Measurements from ENCODE around the gene SPDYC. TPM values are rescaled to one million over a fixed set of nuclear protein-coding genes. Genes with fewer than 3 reads are reported as not detected.
"Not testable (repeated sequence)": the region's sequence is repeated elsewhere in the genome, so short reads cannot be mapped to it uniquely, and the experiment has no call there.

Gene SPDYC
- total RNA-seq, 1 experiment from 2014 or later, result not detected

GRCh38 chr11:65172600-65172999, 2.6 kb downstream of the SPDYC start:
- no peak overlapping the region for H3K4me3 ChIP-seq (ENCODE audit: low read length)
- no peaks in the 10 kb centered on the region for H3F3A ChIP-seq (ENCODE audit: low read length, unreplicated experiment)
- no peak overlapping the region for H3K27ac ChIP-seq (ENCODE audit: low read length)
- DNase-seq (no peak), ATAC-seq (no peak)
- no peak overlapping the region for H3K9ac ChIP-seq (ENCODE audit: low read length)
- no peak overlapping the region for H3K4me2 ChIP-seq (ENCODE audit: low read length)
- intact Hi-C loops (cut with micrococcal nuclease), result no loop called here
- H3K4me1 ChIP-seq (ENCODE audit: insufficient read depth, low read length), result peaks cover 6% of the 10 kb centered on the region; the same call in 1 of the 2 replicates
- TF ChIP-seq EZH2phosphoT487 (IDR thresholded peaks at IDR 0.05; ENCODE audit: borderline replicate concordance, low read length), result no peak
- no peak for TF ChIP-seq EZH2 (IDR thresholded peaks at IDR 0.05; ENCODE audit: low read length, unreplicated experiment)
- no peak for TF ChIP-seq CTCF (conservative IDR thresholded peaks at IDR 0.05; ENCODE audit: low read depth, low read length)
- H3K79me2 ChIP-seq (ENCODE audit: low read length), result no peaks in the 10 kb centered on the region
- POLR2A ChIA-PET (ENCODE audit: unreplicated experiment), result no interaction called here
- CTCF ChIA-PET, result no interaction called here
- no peaks in the 10 kb centered on the region for H3K9me3 ChIP-seq (ENCODE audit: low read length)
- H3K36me3 ChIP-seq (ENCODE audit: low read depth, low read length), result no peaks in the 10 kb centered on the region
- no peak overlapping the region for H2AFZ ChIP-seq (ENCODE audit: low read length)
- BruUV-seq (replicated peaks), result no TSS peak
- H3K27me3 ChIP-seq (ENCODE audit: low read length), result no peaks in the 10 kb centered on the region
- H3K9me2 ChIP-seq (replicated peaks; ENCODE audit: low read length), result no peaks in the 10 kb centered on the region
- no peaks in the 10 kb centered on the region for H4K20me1 ChIP-seq (ENCODE audit: low read length)

- intact Hi-C loops (cut with micrococcal nuclease); H3K9me3 ChIP-seq (ENCODE audit: low read length); H4K20me1 ChIP-seq (ENCODE audit: low read length); H2AFZ ChIP-seq (ENCODE audit: low read length); H3K27ac ChIP-seq (ENCODE audit: low read length); H3K4me1 ChIP-seq (ENCODE audit: insufficient read depth, low read length); H3K27me3 ChIP-seq (ENCODE audit: low read length); H3K79me2 ChIP-seq (ENCODE audit: low read length); BruUV-seq (replicated peaks); H3K9me2 ChIP-seq (replicated peaks; ENCODE audit: low read length); H3K36me3 ChIP-seq (ENCODE audit: low read depth, low read length); H3K4me3 ChIP-seq (ENCODE audit: low read length); ATAC-seq; H3K9ac ChIP-seq (ENCODE audit: low read length); POLR2A ChIA-PET (ENCODE audit: unreplicated experiment); CTCF ChIA-PET; H3F3A ChIP-seq (ENCODE audit: low read length, unreplicated experiment); H3K4me2 ChIP-seq (ENCODE audit: low read length): not testable (repeated sequence)
- DNase-seq, result peak; percentile 39
These were observed 4.6 kb downstream of the SPDYC start for GRCh38 chr11:65174571-65175010.

GRCh38 chr11:65180877-65181568, 11.0 kb downstream of the SPDYC start:
- Histone ChIP-seq H3K4me3 (ENCODE audit: low read length) (peak overlapping the region; percentile 92), H4K20me1 (ENCODE audit: low read length) (peaks cover 4% of the 10 kb centered on the region; the same call in 1 of the 2 replicates), H3K27me3 (ENCODE audit: low read length) (no peaks in the 10 kb centered on the region), H3F3A (ENCODE audit: low read length, unreplicated experiment) (no peaks in the 10 kb centered on the region), H2AFZ (ENCODE audit: low read length) (peak overlapping the region; percentile 95), H3K9ac (ENCODE audit: low read length) (peak overlapping the region; percentile 72), H3K9me2 (replicated peaks; ENCODE audit: low read length) (no peaks in the 10 kb centered on the region), H3K4me2 (ENCODE audit: low read length) (peak overlapping the region; percentile 99), H3K9me3 (ENCODE audit: low read length) (no peaks in the 10 kb centered on the region), H3K4me1 (ENCODE audit: insufficient read depth, low read length) (peaks cover 27% of the 10 kb centered on the region), H3K36me3 (ENCODE audit: low read depth, low read length) (peaks cover 13% of the 10 kb centered on the region), H3K79me2 (ENCODE audit: low read length) (peaks cover 63% of the 10 kb centered on the region), H3K27ac (ENCODE audit: low read length) (peak overlapping the region; percentile 47)
- TF ChIP-seq EZH2 (IDR thresholded peaks at IDR 0.05; ENCODE audit: low read length, unreplicated experiment) (no peak), CTCF (conservative IDR thresholded peaks at IDR 0.05; ENCODE audit: low read depth, low read length) (peak; percentile 82), EZH2phosphoT487 (IDR thresholded peaks at IDR 0.05; ENCODE audit: borderline replicate concordance, low read length) (no peak)
- BruUV-seq (replicated peaks), result no TSS peak
- CTCF ChIA-PET, result interaction anchor here (0.7 to 1.2 kb wide), 2 partner anchors 46 to 403 kb away, joined by 3 to 4 read pairs; no protein-coding TSS in a partner anchor
- POLR2A ChIA-PET (ENCODE audit: unreplicated experiment), result interaction anchor here (0.6 to 2.0 kb wide), 2 partner anchors 46 to 317 kb away, joined by 4 to 12 read pairs; partner anchors contain the start of gene SYVN1
- DNase-seq, result peak; percentile 72
- ATAC-seq, result peak; percentile 57
- intact Hi-C loops (cut with micrococcal nuclease), result loop anchor here (2.0 to 10.0 kb wide), 3 partner anchors 64 to 134 kb away; partner anchors contain the start of genes CDC42EP2 and ZNHIT2

Measured in PC-3 (cell line).